Prostate gland (tissue), 2 donors: ENCODE measurements around the gene PRKG1. TPM values are rescaled to one million over a fixed set of nuclear protein-coding genes. Genes with fewer than 3 reads are reported as not detected.

Source experiments
- DNase-seq: peaks from one replicate; pipeline ENCODE4 v3.0.0-alpha.2; 2019; ENCODE audit warnings: low spot score
- H3K27ac ChIP-seq, 2 donors: fragments of 200-600 bp; sonication (generic); 2 replicates each; pipeline ENCODE4 v1.5.1; 2017 to 2019
- H3K27me3 ChIP-seq: fragments of 200-600 bp; sonication (generic); replicated peaks from 2 replicates; pipeline ENCODE4 v1.5.1; 2019; ENCODE audit not compliant: insufficient read depth
- H3K36me3 ChIP-seq, 2 donors: fragments of 200-600 bp; sonication (generic); 1 replicate in 1 of 2; 2 replicates in 1 of 2; pipeline versions ENCODE4 v1.5.1 to v1.8.1; 2017 to 2019
- H3K4me1 ChIP-seq: fragments of 200-600 bp; sonication (generic); replicated peaks from 2 replicates; pipeline ENCODE4 v1.5.1; 2019
- H3K4me3 ChIP-seq, 2 donors: fragments of 200-600 bp; sonication (generic); 2 replicates each; pipeline ENCODE4 v1.5.1; 2017 to 2019
- H3K9me3 ChIP-seq: fragments of 200-600 bp; sonication (generic); 2 replicates; pipeline ENCODE4 v1.5.1; 2017
- CTCF ChIP-seq, 4 experiments: fragments of 200-600 bp in 2 of 4; fragments of 450-650 bp in 2 of 4; sonication (generic) in 2 of 4; IDR thresholded peaks; 1 replicate in 3 of 4; 2 replicates in 1 of 4; pipeline ENCODE4 v1.5.1; 2016 to 2019; ENCODE audit warnings: antibody characterized with exemption in 4 of 4, mild to moderate bottlenecking in 2 of 4, moderate library complexity in 2 of 4
- POLR2A ChIP-seq: fragments of 450-650 bp; IDR thresholded peaks from one replicate; pipeline ENCODE4 v1.6.1; 2016; ENCODE audit warnings: antibody characterized with exemption, mild to moderate bottlenecking
- POLR2AphosphoS5 ChIP-seq: sonication (generic); formaldehyde crosslinking; IDR thresholded peaks from one replicate; pipeline ENCODE4 v1.6.1; 2017; ENCODE audit warnings: antibody characterized with exemption
- WGBS: methylation state at CpG from one replicate; pipeline ENCODE4 v1.1.5; 2018; 5-methylcytosine and 5-hydroxymethylcytosine counted together
- intact Hi-C: fragments of 100-400 bp; cut with DNase I; formaldehyde crosslinking; loops from one replicate; pipeline ENCODE4 v1.14.2; 2022
- total RNA-seq, 2 donors: library from RNA; depleted of rRNA; stranded (reverse); fragments of >200 nt; gene quantifications; one replicate each; pipeline ENCODE4 v1.1.0, GENCODE V29; 2016

Gene PRKG1
- total RNA-seq, 2 donors from 2014 or later, result 2.7 to 9.0 TPM

GRCh38 chr10:52119507-52119906 lies 1045.2 kb downstream of the PRKG1 start:
- intact Hi-C loops, result no loop called here
- H3K27ac ChIP-seq, result no peak overlapping the region
- no peaks in the 10 kb centered on the region for H3K27me3 ChIP-seq
- no peak overlapping the region for H3K4me3 ChIP-seq
- no peaks in the 10 kb centered on the region for H3K4me1 ChIP-seq
- TF ChIP-seq POLR2AphosphoS5 (no peak), CTCF (IDR thresholded peaks at IDR 0.05) (no peak), POLR2A (no peak)
- no peak for DNase-seq
- H3K9me3 ChIP-seq, result no peaks in the 10 kb centered on the region
- H3K36me3 ChIP-seq, result no peaks in the 10 kb centered on the region

- H3K27me3 ChIP-seq, result no peaks in the 10 kb centered on the region
- H3K9me3 ChIP-seq, result no peaks in the 10 kb centered on the region
- no peak for DNase-seq
- intact Hi-C loops, result no loop called here
- no peak overlapping the region for H3K27ac ChIP-seq
- TF ChIP-seq POLR2A, result no peak
- no peak for TF ChIP-seq POLR2AphosphoS5
- no peak for TF ChIP-seq CTCF (IDR thresholded peaks at IDR 0.05)
- H3K4me3 ChIP-seq, result no peak overlapping the region
- WGBS, result 74% methylated on average over 4 of the region's 4 CpGs
- no peaks in the 10 kb centered on the region for H3K36me3 ChIP-seq
- no peaks in the 10 kb centered on the region for H3K4me1 ChIP-seq
These were observed 1047.4 kb downstream of the PRKG1 start for GRCh38 chr10:52121688-52122087.

GRCh38 chr10:52128056-52128683 lies 1053.9 kb downstream of the PRKG1 start:
- H3K27ac ChIP-seq, result no peak overlapping the region
- no peaks in the 10 kb centered on the region for H3K4me1 ChIP-seq
- DNase-seq, result no peak
- no peak for TF ChIP-seq POLR2AphosphoS5
- TF ChIP-seq POLR2A, result no peak
- TF ChIP-seq CTCF (IDR thresholded peaks at IDR 0.05), result no peak
- 72% methylated on average over 8 of the region's 8 CpGs for WGBS
- H3K36me3 ChIP-seq, result no peaks in the 10 kb centered on the region
- no peaks in the 10 kb centered on the region for H3K27me3 ChIP-seq
- intact Hi-C loops, result no loop called here
- H3K9me3 ChIP-seq, result no peaks in the 10 kb centered on the region
- no peak overlapping the region for H3K4me3 ChIP-seq

- Histone ChIP-seq H3K36me3 (no peaks in the 10 kb centered on the region), H3K9me3 (no peaks in the 10 kb centered on the region), H3K4me1 (no peaks in the 10 kb centered on the region), H3K4me3 (no peak overlapping the region), H3K27me3 (no peaks in the 10 kb centered on the region), H3K27ac (no peak overlapping the region)
- no peak for DNase-seq
- TF ChIP-seq POLR2A, result no peak
- TF ChIP-seq CTCF (IDR thresholded peaks at IDR 0.05), result no peak
- no peak for TF ChIP-seq POLR2AphosphoS5
- WGBS, result 97% methylated on average over 3 of the region's 3 CpGs
- intact Hi-C loops, result no loop called here
These were observed 1055.3 kb downstream of the PRKG1 start for GRCh38 chr10:52129410-52130178.

GRCh38 chr10:52135101-52135500 lies 1060.8 kb downstream of the PRKG1 start:
- TF ChIP-seq POLR2AphosphoS5 (no peak), POLR2A (no peak), CTCF (IDR thresholded peaks at IDR 0.05) (no peak)
- H3K27ac ChIP-seq, result no peak overlapping the region
- no peak overlapping the region for H3K4me3 ChIP-seq
- intact Hi-C loops, result no loop called here
- H3K27me3 ChIP-seq, result no peaks in the 10 kb centered on the region
- DNase-seq, result no peak
- no peaks in the 10 kb centered on the region for H3K36me3 ChIP-seq
- 64% methylated on average over 2 of the region's 2 CpGs for WGBS
- no peaks in the 10 kb centered on the region for H3K4me1 ChIP-seq
- no peaks in the 10 kb centered on the region for H3K9me3 ChIP-seq
